Measurements from ENCODE around the gene P4HA3. TPM values are rescaled to one million over a fixed set of nuclear protein-coding genes. Genes with fewer than 3 reads are reported as not detected.

The P4HA3 gene
- total RNA-seq, 2 donors from 2014 or later: 4.4 to 5.7 TPM

DNA sequence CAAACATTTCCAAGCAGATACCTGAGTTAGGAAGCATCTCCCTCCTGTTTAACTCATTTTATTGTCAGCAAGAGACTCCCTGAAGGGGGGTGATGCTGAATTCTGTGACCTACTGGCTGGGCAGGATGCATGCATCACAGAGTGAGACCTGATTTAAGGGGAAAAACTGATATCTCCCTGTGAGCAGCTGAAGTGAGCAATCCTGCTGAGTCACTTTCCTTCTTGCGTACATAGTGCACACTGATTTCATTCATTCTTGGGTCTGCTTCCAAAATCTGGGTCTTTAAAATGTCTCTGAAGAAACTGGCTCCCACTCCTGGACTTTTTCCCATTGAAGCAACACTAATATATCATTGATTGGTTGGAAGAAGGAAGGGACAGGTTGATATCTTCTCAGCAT is 23.3 kb downstream of the P4HA3 start:
- DNase-seq (ENCODE audit: low spot score): peak; percentile 11
- H3K27ac ChIP-seq: peak overlapping the region in 1 of 2 donors; percentile 50

DNA sequence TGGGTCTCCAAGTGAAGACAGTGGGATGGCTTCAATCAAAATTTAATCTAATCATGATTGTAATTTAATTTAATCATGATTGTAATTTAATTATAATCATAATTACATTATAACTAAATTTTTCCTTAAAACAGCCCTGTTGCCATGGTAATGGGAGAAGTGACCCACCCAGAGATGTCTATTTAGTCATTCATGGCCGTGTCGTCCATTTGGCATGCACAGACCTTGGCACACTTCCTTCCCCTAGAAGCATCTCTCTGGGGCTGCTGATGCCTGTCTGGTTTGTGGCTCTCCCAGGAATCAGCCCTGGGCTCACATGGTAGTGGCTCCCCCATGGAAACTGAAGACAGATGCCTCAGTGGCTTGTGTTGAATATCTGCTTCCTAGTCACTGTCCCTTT is 27.0 kb downstream of the P4HA3 start:
- Histone ChIP-seq H3K4me3 (no peak overlapping the region), H3K27ac (no peak overlapping the region), H3K4me1 (ENCODE audit: control insufficient read depth in 1 of 2, low read depth in 2 of 2) (peaks cover 4 to 10% of the 10 kb centered on the region in 2 donors), H3K36me3 (no peaks in the 10 kb centered on the region), H3K9me3 (no peaks in the 10 kb centered on the region), H3K27me3 (replicated peaks; ENCODE audit: insufficient read depth) (no peaks in the 10 kb centered on the region)
- ATAC-seq (ENCODE audit: insufficient number of reproducible peaks, low FRiP score, low read depth) (no peak), DNase-seq (ENCODE audit: low spot score) (no peak)
- TF ChIP-seq, protein P1, sequence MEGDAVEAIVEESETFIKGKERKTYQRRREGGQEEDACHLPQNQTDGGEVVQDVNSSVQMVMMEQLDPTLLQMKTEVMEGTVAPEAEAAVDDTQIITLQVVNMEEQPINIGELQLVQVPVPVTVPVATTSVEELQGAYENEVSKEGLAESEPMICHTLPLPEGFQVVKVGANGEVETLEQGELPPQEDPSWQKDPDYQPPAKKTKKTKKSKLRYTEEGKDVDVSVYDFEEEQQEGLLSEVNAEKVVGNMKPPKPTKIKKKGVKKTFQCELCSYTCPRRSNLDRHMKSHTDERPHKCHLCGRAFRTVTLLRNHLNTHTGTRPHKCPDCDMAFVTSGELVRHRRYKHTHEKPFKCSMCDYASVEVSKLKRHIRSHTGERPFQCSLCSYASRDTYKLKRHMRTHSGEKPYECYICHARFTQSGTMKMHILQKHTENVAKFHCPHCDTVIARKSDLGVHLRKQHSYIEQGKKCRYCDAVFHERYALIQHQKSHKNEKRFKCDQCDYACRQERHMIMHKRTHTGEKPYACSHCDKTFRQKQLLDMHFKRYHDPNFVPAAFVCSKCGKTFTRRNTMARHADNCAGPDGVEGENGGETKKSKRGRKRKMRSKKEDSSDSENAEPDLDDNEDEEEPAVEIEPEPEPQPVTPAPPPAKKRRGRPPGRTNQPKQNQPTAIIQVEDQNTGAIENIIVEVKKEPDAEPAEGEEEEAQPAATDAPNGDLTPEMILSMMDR (IDR thresholded peaks at IDR 0.05): no peak

More for the DNA sequence above, 23.3 kb downstream of the P4HA3 start:
- Histone ChIP-seq H3K4me3 (no peak overlapping the region), H3K4me1 (ENCODE audit: control insufficient read depth in 1 of 2, low read depth in 2 of 2) (peaks cover 4 to 10% of the 10 kb centered on the region in 2 donors), H3K9me3 (no peaks in the 10 kb centered on the region), H3K36me3 (no peaks in the 10 kb centered on the region), H3K27me3 (replicated peaks; ENCODE audit: insufficient read depth) (no peaks in the 10 kb centered on the region)
- TF ChIP-seq, protein P1 (IDR thresholded peaks at IDR 0.05): no peak
- ATAC-seq (ENCODE audit: insufficient number of reproducible peaks, low FRiP score, low read depth): peak; percentile 60

DNA sequence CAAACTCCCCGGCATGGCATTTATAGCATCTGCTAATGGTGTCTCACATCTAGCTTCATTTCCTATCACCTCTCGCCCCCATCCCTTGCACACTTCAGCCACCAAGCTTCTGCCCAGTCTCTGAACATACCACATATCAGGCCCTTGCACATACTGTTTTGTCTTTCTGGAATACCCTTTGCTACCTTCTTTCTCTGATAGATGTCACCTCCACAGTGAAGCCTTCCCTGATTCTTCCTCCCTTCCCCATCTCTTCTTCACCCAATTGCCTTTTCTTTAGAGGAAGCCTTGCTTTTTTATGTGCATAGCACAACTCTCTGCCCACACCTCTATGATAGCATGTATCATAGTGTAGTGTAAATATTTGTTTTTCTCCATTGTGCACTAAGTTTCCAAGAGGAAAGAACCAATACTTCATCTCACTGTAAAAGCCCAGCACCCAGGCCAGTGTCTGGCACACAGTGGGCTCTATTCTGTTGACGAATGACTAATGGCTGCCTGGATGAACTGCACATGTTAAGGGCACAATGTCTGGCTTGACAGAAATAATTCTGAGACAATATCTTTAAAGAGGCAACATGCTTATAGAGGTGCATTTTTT is 27.8 kb downstream of the P4HA3 start:
- Histone ChIP-seq H3K9me3 (no peaks in the 10 kb centered on the region), H3K4me1 (ENCODE audit: control insufficient read depth in 1 of 2, low read depth in 2 of 2) (peaks cover 4 to 11% of the 10 kb centered on the region in 2 donors), H3K27ac (no peak overlapping the region), H3K27me3 (replicated peaks; ENCODE audit: insufficient read depth) (no peaks in the 10 kb centered on the region), H3K36me3 (no peaks in the 10 kb centered on the region), H3K4me3 (no peak overlapping the region)
- TF ChIP-seq, protein P1 (IDR thresholded peaks at IDR 0.05): no peak
- DNase-seq (ENCODE audit: low spot score) (no peak), ATAC-seq (ENCODE audit: insufficient number of reproducible peaks, low FRiP score, low read depth) (no peak)

DNA sequence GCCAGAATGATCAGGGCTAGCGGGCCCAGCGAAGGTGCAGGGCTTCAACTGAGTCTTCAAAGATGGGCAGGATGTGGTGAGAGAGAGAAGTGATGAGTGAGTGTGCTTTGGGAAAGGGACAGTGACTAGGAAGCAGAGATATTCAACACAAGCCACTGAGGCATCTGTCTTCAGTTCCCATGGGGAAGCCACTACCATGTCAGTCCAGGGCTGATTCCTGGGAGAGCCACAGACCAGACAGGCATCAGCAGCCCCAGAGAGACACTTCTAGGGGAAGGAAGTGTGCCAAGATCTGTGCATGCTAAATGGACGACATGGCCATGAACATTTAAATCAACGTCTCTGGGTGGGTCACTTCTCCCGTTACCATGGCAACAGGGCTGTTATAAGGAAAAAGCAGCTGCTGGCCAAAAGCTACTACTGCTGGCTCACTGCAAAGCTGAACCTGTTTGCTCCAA is 28.5 kb downstream of the P4HA3 start:
- no peaks in the 10 kb centered on the region for H3K27me3 ChIP-seq (replicated peaks; ENCODE audit: insufficient read depth)
- H3K36me3 ChIP-seq: no peaks in the 10 kb centered on the region
- no peaks in the 10 kb centered on the region for H3K9me3 ChIP-seq
- TF ChIP-seq, protein P1 (IDR thresholded peaks at IDR 0.05): no peak
- peaks cover 0 to 12% of the 10 kb centered on the region in 2 donors for H3K4me1 ChIP-seq (ENCODE audit: control insufficient read depth in 1 of 2, low read depth in 2 of 2)
- H3K4me3 ChIP-seq: no peak overlapping the region
- ATAC-seq (ENCODE audit: insufficient number of reproducible peaks, low FRiP score, low read depth): no peak
- DNase-seq (ENCODE audit: low spot score): no peak
- H3K27ac ChIP-seq: no peak overlapping the region

DNA sequence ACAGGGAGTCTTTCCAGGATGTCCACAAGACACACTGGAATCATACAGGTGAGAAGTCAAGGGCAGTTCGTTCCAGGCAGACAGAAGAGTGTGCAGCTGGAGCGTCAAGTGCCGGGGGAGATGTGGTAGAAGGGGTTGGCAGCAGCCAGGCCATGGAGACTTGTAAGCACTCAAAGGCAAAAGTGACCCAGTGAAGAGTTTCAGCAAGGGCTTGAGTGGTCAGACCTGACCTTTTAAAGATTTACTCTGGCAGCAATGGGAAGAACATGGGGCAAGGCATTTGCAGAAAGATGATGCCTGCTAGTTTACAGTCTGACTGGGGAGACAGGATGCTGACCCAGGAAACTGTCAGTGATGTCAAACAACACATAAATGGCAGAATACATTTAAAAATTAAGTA is 29.0 kb downstream of the P4HA3 start:
- H3K9me3 ChIP-seq: no peaks in the 10 kb centered on the region
- no peak for DNase-seq (ENCODE audit: low spot score)
- TF ChIP-seq, protein P1 (IDR thresholded peaks at IDR 0.05): no peak
- no peak overlapping the region for H3K27ac ChIP-seq
- no peak overlapping the region for H3K4me3 ChIP-seq
- ATAC-seq (ENCODE audit: insufficient number of reproducible peaks, low FRiP score, low read depth): no peak
- no peaks in the 10 kb centered on the region for H3K36me3 ChIP-seq
- peaks cover 0 to 9% of the 10 kb centered on the region in 2 donors for H3K4me1 ChIP-seq (ENCODE audit: control insufficient read depth in 1 of 2, low read depth in 2 of 2)
- no peaks in the 10 kb centered on the region for H3K27me3 ChIP-seq (replicated peaks; ENCODE audit: insufficient read depth)
